ENCODE measurements around the gene CAMTA1. TPM values are rescaled to one million over a fixed set of nuclear protein-coding genes. Genes with fewer than 3 reads are reported as not detected.

Gene CAMTA1
- total and polyA plus RNA-seq, 8 donors: 13.0 to 54.2 (median 23.6) TPM

DNA sequence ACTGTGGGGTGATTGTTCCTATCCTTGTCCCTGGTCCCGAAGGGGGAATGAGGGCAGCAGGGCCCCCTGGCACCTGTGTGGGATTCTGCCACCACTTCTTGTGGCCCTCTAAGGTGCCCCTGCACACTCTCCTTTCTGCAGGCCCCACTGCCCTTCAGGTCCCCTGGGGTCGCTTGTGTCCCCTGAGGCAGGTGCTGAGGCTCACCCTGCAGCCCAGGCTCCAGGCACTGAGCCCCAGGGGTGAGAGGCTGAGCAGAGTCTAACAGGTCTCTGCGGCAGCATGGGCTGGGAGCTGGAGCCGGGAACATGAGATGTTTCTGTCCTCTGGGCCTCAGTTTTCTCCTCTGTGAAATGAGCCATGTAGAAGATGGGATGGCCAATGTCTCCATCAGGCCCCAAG is 774.9 kb downstream of the CAMTA1 start:
- Histone ChIP-seq H3K27ac (no peak overlapping the region), H3K9me3 (no peaks in the 10 kb centered on the region), H3K4me3 (no peak overlapping the region), H3K4me1 (no peaks in the 10 kb centered on the region), H3K36me3 (no peaks in the 10 kb centered on the region), H3K27me3 (no peaks in the 10 kb centered on the region)
- WGBS, 2 donors: 79 to 91% methylated on average over 4 of the region's 4 CpGs
- TF ChIP-seq, protein P1, sequence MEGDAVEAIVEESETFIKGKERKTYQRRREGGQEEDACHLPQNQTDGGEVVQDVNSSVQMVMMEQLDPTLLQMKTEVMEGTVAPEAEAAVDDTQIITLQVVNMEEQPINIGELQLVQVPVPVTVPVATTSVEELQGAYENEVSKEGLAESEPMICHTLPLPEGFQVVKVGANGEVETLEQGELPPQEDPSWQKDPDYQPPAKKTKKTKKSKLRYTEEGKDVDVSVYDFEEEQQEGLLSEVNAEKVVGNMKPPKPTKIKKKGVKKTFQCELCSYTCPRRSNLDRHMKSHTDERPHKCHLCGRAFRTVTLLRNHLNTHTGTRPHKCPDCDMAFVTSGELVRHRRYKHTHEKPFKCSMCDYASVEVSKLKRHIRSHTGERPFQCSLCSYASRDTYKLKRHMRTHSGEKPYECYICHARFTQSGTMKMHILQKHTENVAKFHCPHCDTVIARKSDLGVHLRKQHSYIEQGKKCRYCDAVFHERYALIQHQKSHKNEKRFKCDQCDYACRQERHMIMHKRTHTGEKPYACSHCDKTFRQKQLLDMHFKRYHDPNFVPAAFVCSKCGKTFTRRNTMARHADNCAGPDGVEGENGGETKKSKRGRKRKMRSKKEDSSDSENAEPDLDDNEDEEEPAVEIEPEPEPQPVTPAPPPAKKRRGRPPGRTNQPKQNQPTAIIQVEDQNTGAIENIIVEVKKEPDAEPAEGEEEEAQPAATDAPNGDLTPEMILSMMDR (IDR thresholded peaks at IDR 0.05): no peak
- DNase-seq (peak in 1 of 6 donors; percentile 8), ATAC-seq (no peak), FAIRE-seq (no peak)
- intact Hi-C loops (cut with DNase I): no loop called here

DNA sequence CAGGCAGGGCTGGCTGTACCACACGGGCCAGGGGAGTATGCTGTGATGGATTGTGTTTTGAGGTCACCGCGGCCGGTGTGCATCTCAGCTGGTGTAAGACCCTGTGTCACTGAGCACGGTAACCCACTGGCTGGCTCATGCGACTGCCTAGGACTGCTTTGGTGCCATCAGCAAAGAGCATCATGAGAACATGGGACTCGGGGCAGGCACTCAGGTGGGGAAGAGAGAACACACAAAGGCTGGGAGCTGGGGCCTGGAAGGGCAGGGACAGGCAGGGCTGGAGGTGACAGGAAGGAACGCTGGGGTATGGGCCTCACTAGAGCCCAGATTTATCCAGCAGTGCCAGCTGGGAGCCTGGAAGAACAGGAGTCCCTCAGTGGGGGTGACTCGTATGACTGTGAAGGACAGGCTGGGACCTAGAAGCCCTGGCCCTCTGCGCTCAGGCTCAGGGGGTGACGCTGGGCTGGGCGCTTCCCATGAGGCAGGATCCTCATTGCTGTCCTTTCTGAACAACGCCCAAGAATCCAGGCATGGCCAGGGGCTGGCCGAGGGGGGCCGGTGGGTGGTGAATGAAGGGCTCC is 775.4 kb downstream of the CAMTA1 start:
- no peaks in the 10 kb centered on the region for H3K9me3 ChIP-seq
- DNase-seq: peak in 1 of 6 donors; percentile 7
- H3K36me3 ChIP-seq: no peaks in the 10 kb centered on the region
- ATAC-seq: no peak
- H3K27me3 ChIP-seq: no peaks in the 10 kb centered on the region
- TF ChIP-seq, protein P1 (IDR thresholded peaks at IDR 0.05): no peak
- 89 to 92% methylated on average over 13 to 15 of the region's 15 CpGs for WGBS, 2 donors
- no peak overlapping the region for H3K27ac ChIP-seq
- intact Hi-C loops (cut with DNase I): no loop called here
- no peak overlapping the region for H3K4me3 ChIP-seq
- no peaks in the 10 kb centered on the region for H3K4me1 ChIP-seq
- no peak for FAIRE-seq

DNA sequence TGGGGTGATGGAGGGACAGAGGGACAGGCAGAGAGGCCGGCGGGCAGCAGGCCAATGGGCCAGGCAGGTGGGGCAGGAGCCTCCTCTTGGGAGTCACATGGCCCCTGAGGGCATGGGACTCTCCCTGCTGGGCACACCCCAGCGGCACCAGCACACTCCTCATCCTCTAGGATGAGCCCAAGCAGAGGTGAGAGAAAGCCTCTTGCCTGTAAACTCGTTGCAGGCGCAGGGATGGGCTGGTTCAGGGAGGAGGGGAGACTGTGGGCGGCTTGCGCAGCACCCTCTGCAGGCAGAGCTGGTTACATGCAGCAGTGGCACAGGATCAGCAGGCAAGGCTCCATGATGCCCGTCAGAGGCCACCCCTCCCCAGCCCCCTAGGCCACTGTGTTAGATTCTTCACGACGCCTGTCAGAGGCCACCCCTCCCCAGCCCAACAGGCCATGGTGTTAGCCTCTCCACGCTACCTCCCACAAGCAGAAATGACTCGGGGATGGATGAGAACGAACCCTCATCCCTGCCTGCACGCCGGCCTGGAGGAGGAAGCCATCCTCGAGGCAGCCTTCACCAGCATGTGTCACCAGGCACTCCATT is 776.2 kb downstream of the CAMTA1 start:
- peak in 1 of 6 donors; percentile 21 for DNase-seq

DNA sequence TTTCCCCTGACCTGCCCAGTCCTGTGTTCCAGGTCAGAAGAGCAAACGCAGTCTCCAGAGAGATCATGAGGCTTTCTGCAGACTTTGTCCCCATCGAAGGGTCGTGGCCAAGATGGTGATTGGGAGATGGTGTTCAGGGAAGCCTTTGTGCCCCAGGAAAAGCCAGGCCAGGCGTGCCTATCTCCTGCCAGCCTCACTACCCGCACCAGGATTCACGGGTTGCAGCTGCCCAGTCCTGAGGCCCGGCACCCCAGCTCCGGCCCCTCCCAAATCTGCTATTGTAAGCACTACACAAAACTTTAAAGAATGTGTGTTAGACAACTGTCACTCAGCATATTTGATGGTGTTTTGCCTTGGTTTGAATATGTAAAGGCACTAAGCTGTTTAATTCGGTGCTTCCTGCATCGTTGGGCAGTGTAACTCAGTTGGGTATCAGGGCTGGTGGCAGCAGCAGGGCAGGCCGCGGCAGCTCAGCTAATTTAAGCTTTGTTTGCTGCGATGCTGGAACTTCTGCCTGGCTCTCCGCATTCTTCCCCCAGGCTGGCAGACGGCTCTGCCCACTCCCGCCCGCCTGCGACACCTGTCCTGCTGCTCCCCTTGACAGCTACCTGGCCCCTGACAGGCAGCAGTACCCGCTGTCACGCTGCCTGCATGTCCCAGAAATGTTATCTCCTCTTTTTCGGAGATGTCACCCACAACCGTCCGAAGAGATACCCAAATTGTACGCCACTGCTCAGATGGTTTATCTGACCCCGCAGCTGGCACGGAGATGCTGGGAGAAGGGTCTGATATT is 776.9 kb downstream of the CAMTA1 start:
- intact Hi-C loops (cut with DNase I): no loop called here
- ATAC-seq: no peak

More for the DNA sequence above, 776.2 kb downstream of the CAMTA1 start:
- H3K4me3 ChIP-seq: no peak overlapping the region
- FAIRE-seq: no peak
- H3K27me3 ChIP-seq: no peaks in the 10 kb centered on the region
- H3K4me1 ChIP-seq: no peaks in the 10 kb centered on the region
- H3K9me3 ChIP-seq: no peaks in the 10 kb centered on the region
- no peaks in the 10 kb centered on the region for H3K36me3 ChIP-seq
- TF ChIP-seq, protein P1 (IDR thresholded peaks at IDR 0.05): no peak
- ATAC-seq: peak in 1 of 4 donors; percentile 26
- intact Hi-C loops (cut with DNase I): no loop called here
- H3K27ac ChIP-seq: no peak overlapping the region
- WGBS, 2 donors: 65 to 68% methylated on average over 15 to 16 of the region's 16 CpGs

More for the DNA sequence above, 776.9 kb downstream of the CAMTA1 start:
- FAIRE-seq (no peak), DNase-seq (peak in 1 of 6 donors; percentile 7)
- H3K4me1 ChIP-seq: no peaks in the 10 kb centered on the region
- no peaks in the 10 kb centered on the region for H3K27me3 ChIP-seq
- WGBS, 2 donors: 84% methylated on average over 26 of the region's 26 CpGs
- H3K9me3 ChIP-seq: no peaks in the 10 kb centered on the region
- H3K36me3 ChIP-seq: no peaks in the 10 kb centered on the region
- TF ChIP-seq, protein P1 (IDR thresholded peaks at IDR 0.05): no peak
- H3K27ac ChIP-seq: no peak overlapping the region
- H3K4me3 ChIP-seq: no peak overlapping the region
